Panc1 (cell line): ENCODE data around the gene DCBLD1.

Source experiments
- POLR2AphosphoS5 ChIP-seq: IDR thresholded peaks from 2 replicates; pipeline ENCODE4 v1.6.1; 2012; ENCODE audit warnings: mild to moderate bottlenecking, low read depth, low read length, moderate library complexity
- TCF7L2 ChIP-seq: IDR thresholded peaks from 2 replicates; pipeline ENCODE4 v1.6.1; 2011; ENCODE audit warnings: mild to moderate bottlenecking, low read depth, low read length, inconsistent platforms
- TF ChIP-seq, protein P1 (sequence below): fragments of 450-650 bp; IDR thresholded peaks from 2 replicates; pipeline ENCODE4 v1.5.1; 2017; ENCODE audit warnings: mild to moderate bottlenecking
- TF ChIP-seq, protein P2 (sequence below), 2 experiments: IDR thresholded peaks; 2 replicates each; pipeline ENCODE4 v1.6.1; 2011 to 2012; ENCODE audit warnings: low read depth in 2 of 2, control low read depth in 1 of 2, low read length in 1 of 2, mild to moderate bottlenecking in 1 of 2, moderate library complexity in 1 of 2; ENCODE audit not compliant: insufficient read depth in 1 of 2

DNA sequence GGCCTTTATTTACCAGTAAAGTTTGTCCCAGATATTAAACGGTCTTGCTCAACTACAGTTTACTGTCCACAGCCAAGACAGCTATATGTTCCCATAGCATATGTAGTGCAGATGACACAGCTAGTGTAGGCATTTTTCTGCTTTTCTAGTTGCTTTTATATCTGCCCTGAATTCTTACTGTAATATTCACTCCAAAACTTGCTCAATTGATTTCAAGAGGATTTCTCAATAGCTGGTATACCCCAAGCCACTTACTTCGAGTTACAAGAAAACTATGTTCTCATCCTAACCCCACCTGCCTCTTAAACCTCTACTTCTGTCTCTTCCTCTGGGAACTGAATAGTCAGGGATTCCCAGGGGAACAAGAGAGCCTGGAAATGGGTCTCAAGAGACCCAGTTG, 37.9 kb upstream of the DCBLD1 start:
- TF ChIP-seq POLR2AphosphoS5 (no peak), TCF7L2 (no peak)
- TF ChIP-seq, protein P1, sequence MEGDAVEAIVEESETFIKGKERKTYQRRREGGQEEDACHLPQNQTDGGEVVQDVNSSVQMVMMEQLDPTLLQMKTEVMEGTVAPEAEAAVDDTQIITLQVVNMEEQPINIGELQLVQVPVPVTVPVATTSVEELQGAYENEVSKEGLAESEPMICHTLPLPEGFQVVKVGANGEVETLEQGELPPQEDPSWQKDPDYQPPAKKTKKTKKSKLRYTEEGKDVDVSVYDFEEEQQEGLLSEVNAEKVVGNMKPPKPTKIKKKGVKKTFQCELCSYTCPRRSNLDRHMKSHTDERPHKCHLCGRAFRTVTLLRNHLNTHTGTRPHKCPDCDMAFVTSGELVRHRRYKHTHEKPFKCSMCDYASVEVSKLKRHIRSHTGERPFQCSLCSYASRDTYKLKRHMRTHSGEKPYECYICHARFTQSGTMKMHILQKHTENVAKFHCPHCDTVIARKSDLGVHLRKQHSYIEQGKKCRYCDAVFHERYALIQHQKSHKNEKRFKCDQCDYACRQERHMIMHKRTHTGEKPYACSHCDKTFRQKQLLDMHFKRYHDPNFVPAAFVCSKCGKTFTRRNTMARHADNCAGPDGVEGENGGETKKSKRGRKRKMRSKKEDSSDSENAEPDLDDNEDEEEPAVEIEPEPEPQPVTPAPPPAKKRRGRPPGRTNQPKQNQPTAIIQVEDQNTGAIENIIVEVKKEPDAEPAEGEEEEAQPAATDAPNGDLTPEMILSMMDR, result no peak
- TF ChIP-seq, protein P2, sequence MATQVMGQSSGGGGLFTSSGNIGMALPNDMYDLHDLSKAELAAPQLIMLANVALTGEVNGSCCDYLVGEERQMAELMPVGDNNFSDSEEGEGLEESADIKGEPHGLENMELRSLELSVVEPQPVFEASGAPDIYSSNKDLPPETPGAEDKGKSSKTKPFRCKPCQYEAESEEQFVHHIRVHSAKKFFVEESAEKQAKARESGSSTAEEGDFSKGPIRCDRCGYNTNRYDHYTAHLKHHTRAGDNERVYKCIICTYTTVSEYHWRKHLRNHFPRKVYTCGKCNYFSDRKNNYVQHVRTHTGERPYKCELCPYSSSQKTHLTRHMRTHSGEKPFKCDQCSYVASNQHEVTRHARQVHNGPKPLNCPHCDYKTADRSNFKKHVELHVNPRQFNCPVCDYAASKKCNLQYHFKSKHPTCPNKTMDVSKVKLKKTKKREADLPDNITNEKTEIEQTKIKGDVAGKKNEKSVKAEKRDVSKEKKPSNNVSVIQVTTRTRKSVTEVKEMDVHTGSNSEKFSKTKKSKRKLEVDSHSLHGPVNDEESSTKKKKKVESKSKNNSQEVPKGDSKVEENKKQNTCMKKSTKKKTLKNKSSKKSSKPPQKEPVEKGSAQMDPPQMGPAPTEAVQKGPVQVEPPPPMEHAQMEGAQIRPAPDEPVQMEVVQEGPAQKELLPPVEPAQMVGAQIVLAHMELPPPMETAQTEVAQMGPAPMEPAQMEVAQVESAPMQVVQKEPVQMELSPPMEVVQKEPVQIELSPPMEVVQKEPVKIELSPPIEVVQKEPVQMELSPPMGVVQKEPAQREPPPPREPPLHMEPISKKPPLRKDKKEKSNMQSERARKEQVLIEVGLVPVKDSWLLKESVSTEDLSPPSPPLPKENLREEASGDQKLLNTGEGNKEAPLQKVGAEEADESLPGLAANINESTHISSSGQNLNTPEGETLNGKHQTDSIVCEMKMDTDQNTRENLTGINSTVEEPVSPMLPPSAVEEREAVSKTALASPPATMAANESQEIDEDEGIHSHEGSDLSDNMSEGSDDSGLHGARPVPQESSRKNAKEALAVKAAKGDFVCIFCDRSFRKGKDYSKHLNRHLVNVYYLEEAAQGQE (IDR thresholded peaks at IDR 0.05; ENCODE audit: insufficient read depth in 1 of 2, low read depth in 2 of 2, low read length in 1 of 2), result no peak
